PFSK-1 (cell line): ENCODE data around the gene MKLN1.

Experiments
- REST ChIP-seq, 2 experiments: IDR thresholded peaks; 2 replicates each; pipeline versions ENCODE4 v1.6.1 to v1.8.0; 2011 to 2012; ENCODE audit warnings: low read depth in 2 of 2, low read length in 2 of 2, control low read depth in 1 of 2, inconsistent platforms in 1 of 2, mild to moderate bottlenecking in 1 of 2, moderate library complexity in 1 of 2; ENCODE audit not compliant: insufficient read depth in 1 of 2
- SIN3A ChIP-seq: IDR thresholded peaks from 2 replicates; pipeline ENCODE4 v1.6.1; 2012; ENCODE audit warnings: mild to moderate bottlenecking, low read length, moderate library complexity, borderline replicate concordance; ENCODE audit not compliant: insufficient read depth

- TF ChIP-seq REST (IDR thresholded peaks at IDR 0.05; ENCODE audit: insufficient read depth in 1 of 2, low read depth in 2 of 2, low read length in 2 of 2): no peak
- TF ChIP-seq SIN3A: no peak
Observed at GRCh38 chr7:131403322-131403721, 75.6 kb downstream of the MKLN1 start.
